SK-MEL-5 (cell line): ENCODE data around the gene NANS. TPM values are rescaled to one million over a fixed set of nuclear protein-coding genes. Genes with fewer than 3 reads are reported as not detected.

Experiments used
- small RNA-seq, 2 experiments: library from RNA; depleted of rRNA; stranded (forward); fragments of <200 nt; gene quantifications; one replicate each; pipeline ENCODE3, GENCODE V24; 2014
- total RNA-seq: library from RNA; depleted of rRNA; stranded (reverse); fragments of >200 nt; shearing (Covaris generic); gene quantifications from 2 replicates; pipeline ENCODE4 v1.2.3, GENCODE V29; 2014; rRNA removed

The NANS gene
- total RNA-seq, 1 experiment from 2014 or later = 180 TPM

Small RNA genes within 50 kb of the gene (small RNA-seq; reads per million reads assigned to genes)
- gene RF00017 (0 reads per million in 2 experiments), gene RNU6-918P (0 reads per million in 2 experiments)

Other genes starting within 250 kb of the NANS start
- gene FOXE1, start 203.5 kb upstream of the NANS start, total RNA-seq = 0.11 and 0.79 TPM in 2 replicates
- 28.6 and 32.6 TPM in 2 replicates for gene TRMO, start 134.2 kb upstream of the NANS start, total RNA-seq
- gene HEMGN, start 118.6 kb upstream of the NANS start, total RNA-seq = not detected in 2 replicates
- gene ANP32B, start 73.4 kb upstream of the NANS start, total RNA-seq = 13.6 and 14.4 TPM in 2 replicates
- gene TRIM14, start 62.5 kb downstream of the NANS start, total RNA-seq = 3.8 and 4.1 TPM in 2 replicates
- gene CORO2A, start 135.9 kb downstream of the NANS start, total RNA-seq = 0.96 and 1.6 TPM in 2 replicates
- gene TBC1D2, start 198.9 kb downstream of the NANS start, total RNA-seq = 1.5 and 2.0 TPM in 2 replicates